Loucy (cell line): ENCODE data around the gene GSTP1.

Experiments used
- CTCF ChIP-seq: fragments of 200-600 bp; sonication (generic); conservative IDR thresholded peaks from 2 replicates; pipeline ENCODE4 v1.5.1; 2014; ENCODE audit warnings: mild to moderate bottlenecking, antibody characterized with exemption, low read length
- EZH2phosphoT487 ChIP-seq: fragments of 200-600 bp; IDR thresholded peaks from 2 replicates; pipeline ENCODE4 v1.6.1; 2018; ENCODE audit warnings: antibody characterized with exemption, mild to moderate bottlenecking, moderate library complexity, borderline replicate concordance

GRCh38 chr11:67585911-67586310, 2.3 kb downstream of the GSTP1 start:
- TF ChIP-seq CTCF (no peak), EZH2phosphoT487 (no peak)
